HG03108 (cell line): ENCODE results near the gene YWHAH.

Experiments
- ATAC-seq: cut with Tn5 transposase; IDR thresholded peaks from one replicate; pipeline ENCODE4 v1.9.1; 2021; ENCODE audit warnings: moderate library complexity; ENCODE audit not compliant: unreplicated experiment

YWHAH gene

DNA sequence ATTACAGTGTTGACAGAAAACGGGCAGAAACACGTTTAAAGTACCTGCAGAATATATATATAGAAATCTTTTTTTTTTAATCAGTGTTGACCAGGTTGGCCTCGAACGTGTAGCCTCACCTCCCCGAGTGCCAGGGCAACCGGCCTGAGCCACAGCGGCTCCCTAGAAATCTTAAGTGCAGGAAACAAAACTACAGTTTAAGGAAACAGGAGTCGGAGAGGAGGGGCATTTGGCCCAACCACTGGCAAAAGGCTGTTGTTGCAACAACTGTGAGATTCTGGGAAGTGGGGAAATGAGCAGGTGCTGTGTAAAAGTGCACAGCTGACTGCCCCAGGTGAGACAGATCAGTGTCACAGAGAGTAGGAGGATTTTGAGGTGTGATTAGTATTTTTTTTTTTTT, 3.7 kb downstream of the YWHAH start:
- no peak for ATAC-seq

DNA sequence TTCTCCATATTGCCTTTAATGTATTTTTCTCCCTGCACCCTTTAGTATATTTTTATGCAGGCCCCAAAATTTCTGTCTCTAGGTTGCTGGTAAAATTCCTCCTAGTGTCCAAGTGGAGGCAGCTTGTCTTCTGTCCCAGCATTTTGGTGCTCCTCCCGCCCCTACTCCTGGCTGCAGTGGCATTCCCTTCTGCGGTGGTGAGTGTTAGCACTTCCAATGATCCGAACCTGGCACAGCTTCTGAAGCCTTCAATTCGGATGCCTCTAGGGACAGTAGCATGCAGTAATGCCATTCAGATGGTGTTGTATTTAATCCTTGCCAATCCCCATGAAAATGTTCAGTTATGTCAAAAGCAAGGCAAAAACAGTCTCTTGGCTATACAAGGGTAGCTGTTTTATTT, 5.9 kb downstream of the YWHAH start:
- ATAC-seq = no peak

DNA sequence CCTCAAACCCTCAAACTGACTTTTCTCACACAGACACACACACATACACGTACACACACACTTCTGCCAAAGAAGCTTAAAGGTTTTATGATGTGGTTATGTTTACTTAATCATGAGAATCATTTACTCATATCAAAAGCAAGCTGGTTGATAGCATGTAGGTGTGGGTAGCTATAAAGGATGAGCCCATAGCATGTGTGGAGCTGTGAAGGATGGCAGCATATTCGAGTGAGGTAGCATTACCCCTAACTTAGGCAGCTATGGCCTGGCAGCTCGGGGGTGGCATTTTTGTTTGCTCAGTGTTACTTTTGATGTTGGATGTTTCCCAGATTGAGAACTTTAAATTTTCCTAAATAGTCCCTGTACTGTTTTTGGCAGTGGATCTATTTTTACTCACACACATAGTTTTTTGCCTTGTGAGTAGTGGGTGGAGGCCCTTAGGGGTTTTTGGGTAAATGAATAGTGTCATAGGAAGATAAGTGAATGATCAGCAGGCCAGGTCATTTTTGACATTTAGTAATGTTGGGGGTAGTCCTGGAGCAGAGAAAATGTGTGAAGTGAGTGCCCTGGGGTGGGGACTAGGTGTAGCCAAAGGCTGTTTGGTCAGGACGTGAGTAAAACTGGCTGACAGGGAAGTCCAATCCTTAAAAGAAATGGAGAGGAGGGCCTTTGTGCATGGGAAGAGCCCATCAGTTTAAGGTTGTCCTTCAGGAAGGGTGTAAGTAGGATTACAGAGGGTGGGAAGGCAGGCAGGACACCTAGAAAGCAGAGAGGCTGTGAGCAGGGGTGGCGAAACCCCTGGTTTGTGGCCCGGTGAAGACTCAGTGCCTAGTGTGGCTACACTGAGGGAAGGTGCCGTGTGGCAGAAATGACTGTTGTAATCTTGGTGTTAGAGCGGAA, 7.1 kb downstream of the YWHAH start:
- ATAC-seq = no peak

DNA sequence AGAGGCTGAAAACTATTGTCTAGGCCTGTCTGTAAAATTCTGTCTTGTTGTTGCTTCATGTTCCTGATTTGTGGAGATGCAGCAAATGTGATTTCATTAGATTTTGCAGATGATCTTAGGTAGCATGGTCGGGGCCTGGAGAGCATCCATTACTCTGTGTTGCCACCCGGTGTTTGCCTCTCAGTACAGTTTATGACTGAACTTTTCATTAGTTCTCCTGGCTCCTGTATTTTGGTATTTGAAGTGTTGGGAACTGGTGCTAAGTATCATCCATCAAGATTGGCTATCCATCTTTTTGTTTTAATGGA, 7.7 kb downstream of the YWHAH start:
- no peak for ATAC-seq

DNA sequence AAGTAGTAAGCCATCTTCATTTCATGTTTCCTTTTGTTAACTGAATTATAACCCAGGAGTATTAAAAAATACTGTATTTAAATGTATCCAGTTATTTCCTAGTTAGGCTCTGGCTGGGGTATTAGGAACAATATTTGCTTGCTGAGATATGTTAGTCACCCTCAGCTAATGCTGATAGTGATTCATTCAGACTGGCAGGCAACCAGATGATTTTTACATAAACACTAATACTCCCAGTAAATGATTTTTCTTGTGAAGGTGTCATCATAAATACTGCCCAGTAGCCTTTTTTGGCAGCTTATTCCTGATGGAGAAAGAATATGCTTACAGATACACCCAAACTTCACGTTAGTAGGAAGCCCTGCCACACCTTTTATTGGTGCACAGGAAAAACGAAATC, 8.1 kb downstream of the YWHAH start:
- ATAC-seq = no peak

DNA sequence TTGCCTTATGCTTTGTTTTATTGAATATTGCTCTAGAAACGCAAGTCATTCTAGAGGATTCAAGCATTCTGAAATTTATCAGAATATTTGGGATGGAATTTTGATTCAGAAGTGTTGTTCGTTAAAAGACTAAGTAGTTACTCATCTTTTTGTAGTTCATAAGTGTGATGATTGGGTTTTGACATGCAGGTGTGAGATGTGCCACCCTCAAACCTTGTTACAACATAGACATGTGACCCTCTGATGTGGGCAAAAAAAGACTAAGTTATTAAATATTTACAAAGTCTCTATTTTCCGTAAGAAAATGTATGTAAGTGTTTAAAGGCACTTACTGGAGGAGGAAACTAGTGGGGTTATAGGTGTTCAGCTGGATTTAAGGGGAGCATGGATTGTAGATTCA, 8.9 kb downstream of the YWHAH start:
- ATAC-seq = no peak

DNA sequence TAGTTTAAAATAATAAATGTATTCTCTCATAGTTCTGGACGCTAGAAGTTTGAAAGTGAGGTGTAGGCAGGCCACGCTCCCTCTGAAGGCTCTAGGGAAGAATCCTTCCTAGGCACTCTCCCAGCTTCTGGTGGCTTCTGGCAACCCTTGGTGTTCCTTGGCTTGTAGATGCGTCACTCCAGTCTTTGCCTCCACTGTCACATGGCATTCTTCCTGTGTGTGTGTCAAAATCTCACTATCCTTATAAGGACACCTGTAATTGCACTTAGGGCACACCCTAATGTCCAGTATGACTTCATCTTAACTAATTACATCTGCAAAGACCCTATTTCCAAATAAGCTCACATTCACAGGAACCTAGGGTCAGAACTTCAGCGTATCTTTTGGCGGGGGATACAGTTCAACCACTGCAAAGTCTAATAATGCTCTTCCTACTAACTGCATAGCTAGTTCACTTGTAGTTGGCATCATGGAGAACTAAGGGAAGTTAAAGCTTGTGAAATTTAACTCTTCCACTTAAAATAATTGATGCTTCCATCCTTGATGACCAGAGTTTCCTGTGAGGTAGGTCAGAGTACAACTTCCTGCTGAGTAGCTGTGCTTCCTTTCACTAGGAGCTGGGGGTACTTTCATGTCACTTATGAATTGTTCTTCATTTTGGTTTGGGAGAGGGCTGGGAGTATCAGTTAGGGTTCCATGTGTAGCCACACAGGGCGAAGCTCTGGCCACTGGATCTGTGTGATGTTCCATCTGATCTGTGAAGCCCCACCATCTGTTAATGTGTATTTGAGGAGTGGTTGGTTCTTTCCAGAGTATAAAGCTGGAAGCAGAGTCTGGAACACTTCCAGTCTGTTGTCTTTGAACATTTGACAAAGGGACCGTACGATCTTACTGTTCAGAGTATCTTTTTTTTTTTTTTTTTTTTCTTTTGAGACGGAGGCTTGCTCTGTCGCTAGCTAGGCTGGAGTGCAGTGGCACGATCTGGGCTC, 10.5 kb downstream of the YWHAH start:
- no peak for ATAC-seq

DNA sequence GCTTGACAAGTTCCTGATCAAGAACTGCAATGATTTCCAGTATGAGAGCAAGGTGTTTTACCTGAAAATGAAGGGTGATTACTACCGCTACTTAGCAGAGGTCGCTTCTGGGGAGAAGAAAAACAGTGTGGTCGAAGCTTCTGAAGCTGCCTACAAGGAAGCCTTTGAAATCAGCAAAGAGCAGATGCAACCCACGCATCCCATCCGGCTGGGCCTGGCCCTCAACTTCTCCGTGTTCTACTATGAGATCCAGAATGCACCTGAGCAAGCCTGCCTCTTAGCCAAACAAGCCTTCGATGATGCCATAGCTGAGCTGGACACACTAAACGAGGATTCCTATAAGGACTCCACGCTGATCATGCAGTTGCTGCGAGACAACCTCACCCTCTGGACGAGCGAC, 12.0 kb downstream of the YWHAH start:
- no peak for ATAC-seq

DNA sequence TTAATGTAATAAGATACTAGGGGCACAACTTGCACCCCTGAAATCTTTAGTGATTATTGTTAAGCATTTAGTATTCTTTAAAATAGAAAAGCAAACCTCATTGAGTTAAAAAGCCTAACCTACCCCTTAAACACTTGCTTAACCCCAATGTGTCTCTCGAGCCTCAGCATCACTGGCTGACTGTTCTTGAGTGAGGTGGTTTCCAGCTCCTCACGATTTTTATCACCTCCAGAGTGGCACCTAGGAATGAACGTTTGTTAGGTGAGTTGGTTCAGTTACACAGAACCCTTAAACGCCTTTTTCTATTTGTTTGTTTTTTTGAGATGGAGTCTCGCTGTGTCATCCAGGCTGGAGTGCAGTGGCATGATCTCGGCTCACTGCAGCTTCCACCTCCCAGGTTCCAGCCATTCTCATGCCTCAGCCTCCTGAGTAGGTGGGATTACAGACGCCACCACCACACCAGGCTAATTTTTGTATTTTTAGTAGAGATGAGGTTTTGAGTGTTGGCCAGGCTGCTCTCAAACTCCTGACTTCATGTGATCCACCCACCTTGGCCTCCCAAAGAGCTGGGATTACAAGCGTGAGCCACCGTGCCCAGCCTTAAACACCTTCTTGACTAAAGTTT, 13.7 kb downstream of the YWHAH start:
- no peak for ATAC-seq

DNA sequence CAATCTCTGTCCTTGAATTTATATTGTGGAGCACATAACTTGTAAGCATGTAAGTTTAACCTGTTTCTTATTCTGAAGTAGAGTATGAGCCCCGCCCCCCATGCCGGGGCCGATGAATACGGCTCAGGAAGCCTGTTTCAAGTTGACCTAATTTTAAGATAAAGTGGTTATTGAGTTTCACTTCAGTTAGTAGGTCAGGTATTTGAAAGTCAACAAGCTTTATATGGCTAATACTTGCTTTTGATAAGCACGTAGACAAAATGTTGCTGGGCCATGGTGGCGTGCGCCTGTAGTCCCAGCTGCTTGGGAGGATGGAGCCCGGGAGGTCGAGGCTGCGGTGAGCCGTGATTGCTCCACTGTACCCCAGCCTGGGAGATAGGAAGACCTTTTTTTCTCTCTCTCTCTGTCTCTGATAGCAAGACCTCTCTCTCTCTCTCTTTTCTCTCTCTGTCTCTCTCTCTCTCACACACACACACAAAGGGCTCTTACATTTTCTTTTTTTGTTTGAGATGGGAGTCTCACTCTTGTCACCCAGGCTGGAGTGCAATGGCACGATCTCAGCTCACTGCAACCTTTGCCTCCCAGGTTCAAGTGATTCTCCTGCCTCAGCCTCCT, 14.4 kb downstream of the YWHAH start:
- ATAC-seq = no peak

DNA sequence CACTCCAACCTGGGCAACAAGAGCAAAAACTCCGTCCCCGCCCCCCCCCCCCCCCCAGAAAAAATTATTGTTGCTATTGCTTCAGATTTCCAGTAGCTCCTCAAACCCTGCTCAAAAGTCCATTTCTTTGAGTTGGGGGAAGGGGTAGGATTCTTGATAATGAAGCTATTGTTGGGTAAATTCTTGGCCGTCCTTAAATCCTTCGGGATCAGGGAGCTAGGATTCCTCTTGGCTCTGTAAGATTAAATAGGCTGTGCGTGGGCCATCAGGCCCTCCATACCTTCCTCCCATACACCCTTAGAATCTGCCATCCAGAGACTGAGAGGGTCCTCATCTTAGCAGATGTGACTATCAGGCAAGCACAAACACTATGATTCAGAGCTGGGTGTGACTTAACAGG, 16.4 kb downstream of the YWHAH start:
- no peak for ATAC-seq

DNA sequence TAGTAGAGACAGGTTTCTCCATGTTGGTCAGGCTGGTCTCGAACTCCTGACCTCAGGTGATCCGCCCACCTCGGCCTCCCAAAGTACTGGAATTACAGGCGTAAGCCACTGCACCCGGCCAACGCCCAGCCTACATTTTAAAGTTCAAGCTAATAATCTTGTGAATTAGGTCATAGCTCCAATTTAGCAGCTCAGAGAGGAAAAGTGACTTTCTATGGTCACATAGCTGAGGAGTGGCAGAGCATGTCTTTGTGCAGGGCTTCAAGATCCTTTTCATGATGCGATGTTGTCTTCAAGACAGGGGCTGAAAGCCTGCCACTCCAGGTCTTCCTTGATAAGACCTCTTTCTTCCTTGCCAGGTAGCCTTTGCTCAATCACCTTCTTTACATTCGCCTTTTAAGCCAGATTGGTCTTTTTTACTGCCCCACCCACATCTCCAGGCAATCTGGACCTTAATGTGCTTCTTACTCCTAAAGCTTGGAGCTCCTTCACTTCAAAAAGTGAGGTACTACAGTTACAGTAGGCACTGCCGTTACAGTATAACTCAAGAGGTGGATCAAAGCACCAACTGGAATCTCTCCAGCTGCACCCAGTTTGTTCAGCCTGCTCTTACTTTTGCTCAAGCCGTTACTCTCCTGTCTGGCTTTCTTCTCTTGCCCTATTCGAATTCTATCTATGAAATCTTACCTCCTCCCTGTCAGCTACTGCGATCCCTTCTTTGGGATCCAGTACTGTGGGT, 18.2 kb downstream of the YWHAH start:
- no peak for ATAC-seq

DNA sequence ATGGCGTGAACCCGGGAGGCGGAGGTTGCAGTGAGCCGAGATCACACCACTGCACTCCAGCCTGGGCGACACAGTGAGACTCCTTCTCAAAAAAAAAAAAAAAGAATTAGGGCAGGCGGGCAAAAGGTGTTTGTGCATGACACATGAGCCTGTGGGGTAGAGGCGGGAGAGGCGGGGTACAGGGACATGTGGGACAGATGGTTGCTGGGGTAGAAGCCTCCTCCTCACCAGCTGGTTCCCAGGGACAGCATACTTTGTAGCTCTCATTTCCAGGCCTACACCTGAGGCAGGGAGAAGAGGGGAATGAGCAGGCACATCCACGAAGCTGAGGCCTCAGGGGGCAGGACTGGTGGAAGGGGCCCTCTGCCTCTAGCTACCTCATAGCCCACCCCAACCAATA, 23.7 kb downstream of the YWHAH start:
- ATAC-seq = no peak

DNA sequence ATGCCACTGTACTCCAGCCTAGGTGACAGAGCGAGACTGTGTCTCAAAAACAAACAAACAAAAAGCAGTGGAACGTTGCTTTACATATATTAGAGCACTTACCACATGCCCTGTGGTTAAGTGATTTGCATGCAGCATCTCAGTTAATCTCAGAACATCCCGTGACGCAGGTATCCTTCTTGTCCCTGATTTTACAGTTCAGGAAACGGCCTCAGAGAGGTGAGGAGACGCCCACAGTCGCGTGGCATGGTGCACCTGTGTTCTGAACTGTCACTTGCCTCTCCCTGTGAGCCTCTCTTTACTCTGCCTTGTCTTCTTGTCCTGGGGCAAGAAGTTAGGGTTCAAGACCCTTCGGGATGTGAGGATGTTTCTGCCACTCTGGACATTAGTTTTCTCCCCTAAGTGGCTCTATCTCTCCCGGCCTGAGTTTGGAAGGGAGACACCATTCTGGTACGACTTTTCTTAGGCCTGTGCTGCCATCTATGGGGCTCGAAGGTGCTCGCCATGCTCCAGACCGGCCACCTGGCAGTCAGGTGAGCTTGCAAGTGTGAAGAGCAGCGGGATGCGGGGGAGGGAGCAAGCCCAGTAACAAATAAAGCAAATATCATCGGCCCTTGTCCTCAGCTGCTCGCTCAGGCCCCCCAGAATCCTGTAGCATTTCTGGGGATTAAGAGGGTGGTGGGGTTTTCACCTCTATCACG, 25.6 kb downstream of the YWHAH start:
- ATAC-seq = no peak

DNA sequence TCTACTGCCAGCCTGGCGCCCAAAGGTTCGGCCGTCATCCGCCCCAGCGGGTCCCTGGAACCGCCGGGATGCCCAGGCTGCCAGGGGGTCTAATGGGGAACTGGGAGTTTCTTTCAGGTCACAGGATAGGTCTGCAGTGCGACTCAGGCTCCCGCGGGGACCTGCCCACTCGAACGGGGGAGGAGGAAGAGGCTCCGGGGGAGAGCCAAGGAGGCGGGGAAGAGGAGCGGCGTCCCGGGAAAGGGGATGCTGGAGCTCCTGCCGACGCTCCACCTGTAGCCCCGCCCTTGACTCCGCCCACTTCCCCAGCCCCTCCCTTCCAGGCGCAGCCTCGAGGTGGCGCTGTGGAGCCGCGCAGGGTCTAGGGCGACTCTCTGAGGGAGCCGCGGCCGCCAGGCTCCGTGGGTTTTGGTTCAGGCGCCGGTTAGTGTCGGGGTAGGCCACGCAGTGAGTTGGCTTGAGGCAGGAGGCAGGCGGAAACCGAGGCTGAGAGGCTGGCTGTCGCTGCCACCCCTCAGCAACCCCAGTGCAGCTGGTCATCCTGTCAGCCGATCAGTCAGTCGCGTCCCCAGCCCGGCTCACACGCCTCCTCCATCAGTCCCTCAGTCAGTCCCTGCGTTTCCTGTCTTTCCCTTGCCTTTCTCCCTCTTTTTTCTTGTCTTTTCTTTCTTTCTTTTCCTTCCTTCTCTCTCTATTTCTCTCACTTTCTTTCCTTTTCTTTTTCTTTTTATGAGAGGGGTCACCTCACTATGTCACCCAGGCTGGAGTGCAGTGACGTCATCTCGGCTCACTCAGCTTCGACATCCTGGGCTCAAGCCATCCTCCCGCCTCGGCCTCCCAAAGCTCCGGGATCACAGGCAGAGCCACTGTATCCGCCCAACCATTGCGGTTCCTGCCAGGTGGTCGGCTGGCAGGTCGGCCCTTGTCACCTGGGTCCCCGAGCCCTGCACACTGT, 26.4 kb downstream of the YWHAH start:
- ATAC-seq = peak; percentile 78

DNA sequence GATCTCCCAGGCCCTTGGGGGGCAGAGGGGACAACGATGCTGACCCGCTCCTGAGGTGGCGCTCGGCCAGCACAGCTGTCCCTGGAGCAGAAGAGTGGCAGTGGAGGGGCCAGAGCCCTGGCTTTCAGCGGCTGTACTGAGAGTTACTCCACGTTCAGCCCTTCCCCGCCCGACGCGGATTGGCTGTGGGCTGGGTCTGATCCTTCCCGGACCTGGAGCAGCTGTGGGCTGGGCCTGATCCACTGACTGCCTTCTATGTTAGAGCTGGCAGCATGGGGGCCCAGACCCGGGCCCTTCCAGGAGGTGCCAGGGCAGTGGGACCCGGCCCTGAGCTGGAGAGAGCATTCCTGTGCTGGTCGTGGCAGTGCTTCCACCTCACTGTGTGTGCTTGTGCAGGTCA, 27.8 kb downstream of the YWHAH start:
- ATAC-seq = no peak

DNA sequence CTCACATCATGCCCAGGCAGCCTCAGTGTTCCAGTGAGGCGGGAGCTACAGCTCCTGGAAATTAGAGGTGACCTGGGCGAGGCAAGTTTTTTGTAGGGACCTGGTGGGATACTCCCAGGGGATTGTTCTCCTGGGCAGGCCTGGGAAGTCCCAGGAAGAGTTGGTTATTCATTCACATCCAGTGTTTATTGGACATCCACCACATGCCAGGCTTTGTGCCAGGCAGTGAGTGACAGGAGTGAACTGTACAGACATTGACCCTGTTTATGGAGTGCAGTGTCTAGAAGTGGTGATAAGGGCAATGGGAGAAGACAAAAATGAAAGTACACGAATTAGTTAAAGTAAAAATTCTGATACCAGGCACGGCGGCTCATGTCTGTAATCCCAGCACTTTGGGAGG, 29.4 kb downstream of the YWHAH start:
- no peak for ATAC-seq

DNA sequence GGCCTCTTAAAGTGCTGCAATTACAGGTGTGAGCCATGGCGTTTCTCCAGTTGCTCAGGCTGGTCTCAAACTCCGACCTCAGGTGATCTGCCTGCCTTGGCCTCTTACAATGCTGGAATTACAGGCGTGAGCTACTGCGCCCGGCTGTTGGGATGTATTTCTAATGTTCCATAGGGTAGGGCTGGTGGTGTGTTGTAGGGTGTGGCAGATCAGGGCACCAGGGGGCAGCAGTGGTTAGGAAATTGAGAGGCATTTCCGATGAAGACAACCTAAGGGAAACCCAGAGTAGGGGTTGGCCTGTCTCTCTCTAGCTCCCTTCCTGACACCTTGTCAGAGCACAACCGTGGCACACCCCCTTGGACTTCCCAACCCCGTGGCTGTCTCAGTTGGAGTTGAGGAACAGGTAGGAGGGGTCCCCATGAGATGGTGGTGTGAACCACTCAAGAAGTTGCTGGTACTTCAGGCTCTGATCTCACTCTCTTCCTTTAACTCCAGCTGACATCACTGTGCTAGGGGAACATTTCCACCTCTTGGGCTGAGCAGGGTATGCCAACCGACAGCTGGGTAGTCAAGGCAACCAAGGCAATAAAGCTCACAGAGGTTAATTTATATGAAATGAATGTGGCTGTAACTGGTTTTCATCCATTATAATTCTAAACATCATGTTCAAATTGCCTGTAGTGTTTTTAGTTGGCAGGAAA, 33.0 kb downstream of the YWHAH start:
- no peak for ATAC-seq
